ENCODE data around the gene CENPP. TPM values are rescaled to one million over a fixed set of nuclear protein-coding genes. Genes with fewer than 3 reads are reported as not detected.
A peak's percentile ranks its signal among the peaks of the same experiment; 100 is the strongest.

Gene CENPP
- total RNA-seq, 1 experiment from 2014 or later: 4.2 TPM

DNA sequence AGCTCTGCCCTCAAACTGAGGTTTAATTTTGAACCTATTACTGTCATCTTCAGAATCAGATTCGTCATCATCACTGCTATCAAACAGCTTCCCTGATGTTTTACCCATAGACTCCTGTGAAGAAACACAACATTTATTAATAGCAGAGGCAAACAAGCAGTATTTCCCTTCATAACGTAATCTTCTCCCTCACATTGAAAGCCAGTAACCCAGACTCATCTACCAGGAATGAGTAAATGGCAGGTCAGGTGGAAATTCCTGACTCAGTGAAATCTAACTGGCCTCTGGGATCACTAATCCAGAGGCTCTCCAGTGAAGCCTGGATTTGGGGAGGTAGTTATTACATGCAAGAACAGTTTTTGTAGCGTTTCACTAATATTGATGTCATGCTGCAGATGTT is 15.2 kb upstream of the CENPP start:
- DNase-seq (ENCODE audit: unreplicated experiment): no peak
- TF ChIP-seq, protein P1, sequence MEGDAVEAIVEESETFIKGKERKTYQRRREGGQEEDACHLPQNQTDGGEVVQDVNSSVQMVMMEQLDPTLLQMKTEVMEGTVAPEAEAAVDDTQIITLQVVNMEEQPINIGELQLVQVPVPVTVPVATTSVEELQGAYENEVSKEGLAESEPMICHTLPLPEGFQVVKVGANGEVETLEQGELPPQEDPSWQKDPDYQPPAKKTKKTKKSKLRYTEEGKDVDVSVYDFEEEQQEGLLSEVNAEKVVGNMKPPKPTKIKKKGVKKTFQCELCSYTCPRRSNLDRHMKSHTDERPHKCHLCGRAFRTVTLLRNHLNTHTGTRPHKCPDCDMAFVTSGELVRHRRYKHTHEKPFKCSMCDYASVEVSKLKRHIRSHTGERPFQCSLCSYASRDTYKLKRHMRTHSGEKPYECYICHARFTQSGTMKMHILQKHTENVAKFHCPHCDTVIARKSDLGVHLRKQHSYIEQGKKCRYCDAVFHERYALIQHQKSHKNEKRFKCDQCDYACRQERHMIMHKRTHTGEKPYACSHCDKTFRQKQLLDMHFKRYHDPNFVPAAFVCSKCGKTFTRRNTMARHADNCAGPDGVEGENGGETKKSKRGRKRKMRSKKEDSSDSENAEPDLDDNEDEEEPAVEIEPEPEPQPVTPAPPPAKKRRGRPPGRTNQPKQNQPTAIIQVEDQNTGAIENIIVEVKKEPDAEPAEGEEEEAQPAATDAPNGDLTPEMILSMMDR (IDR thresholded peaks at IDR 0.05; ENCODE audit: unreplicated experiment): no peak
- BruUV-seq (replicated peaks): no TSS peak
- ChIA-PET POLR2A (interaction anchor here (1.3 to 2.6 kb wide), 2 partner anchors 9 to 15 kb away, joined by 3 to 12 read pairs; partner anchors contain the start of genes CENPP and NOL8), CTCF (no interaction called here)
- H3K4me3 Mint-ChIP-seq (ENCODE audit: unreplicated experiment): no peak overlapping the region
- H3K27me3 Mint-ChIP-seq (ENCODE audit: insufficient read depth, unreplicated experiment): no peaks in the 10 kb centered on the region
- intact Hi-C loops (cut with micrococcal nuclease): no loop called here
- peaks cover 13% of the 10 kb centered on the region for H3K4me1 Mint-ChIP-seq (ENCODE audit: insufficient read depth, unreplicated experiment)
- no peaks in the 10 kb centered on the region for H3K9me3 Mint-ChIP-seq (ENCODE audit: unreplicated experiment)
- H3K27ac Mint-ChIP-seq (ENCODE audit: low read depth, unreplicated experiment): no peak overlapping the region
- peaks cover 89% of the 10 kb centered on the region for H3K36me3 Mint-ChIP-seq (ENCODE audit: insufficient read depth, unreplicated experiment)

DNA sequence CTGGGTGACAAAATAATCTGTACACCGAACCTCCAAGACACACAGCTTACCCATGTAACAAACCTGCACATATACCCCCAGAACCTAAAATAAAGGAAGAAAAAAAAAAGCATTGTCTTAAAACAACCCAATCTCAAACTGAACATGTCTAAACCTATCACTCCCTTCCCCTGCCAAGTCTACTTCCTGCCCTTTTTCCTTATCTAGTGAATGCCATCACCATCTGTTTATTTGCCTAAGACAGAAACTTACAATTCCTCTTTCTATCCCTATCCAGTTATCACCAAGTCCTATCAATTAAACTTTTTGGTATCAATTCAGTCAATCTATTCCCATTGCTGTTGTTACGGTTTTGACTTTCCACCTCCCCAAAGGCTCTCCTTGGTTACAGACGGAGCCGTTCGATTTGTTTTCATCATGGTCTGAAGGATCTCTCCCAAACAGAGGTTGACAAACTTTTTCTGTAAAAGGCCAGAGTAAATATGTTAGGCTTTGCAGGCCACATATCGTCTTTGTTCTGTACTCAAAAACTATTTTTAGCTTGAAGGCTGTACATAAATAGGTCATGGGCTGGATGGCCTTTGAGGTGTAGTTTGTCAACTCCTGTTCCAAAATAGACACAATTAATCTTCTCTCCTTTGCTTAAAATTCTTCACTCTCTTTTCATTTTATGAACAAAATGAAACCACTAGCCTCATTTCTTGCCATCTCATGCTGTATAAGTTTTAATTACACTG is 12.7 kb upstream of the CENPP start:
- H3K4me1 Mint-ChIP-seq (ENCODE audit: insufficient read depth, unreplicated experiment): peaks cover 13% of the 10 kb centered on the region
- POLR2A ChIA-PET: interaction anchor here (0.7 to 5.2 kb wide), 6 partner anchors 11 to 75 kb away, joined by 3 to 40 read pairs (median 4); partner anchors contain the start of genes CENPP and NOL8
- CTCF ChIA-PET: interaction anchor here (0.7 to 1.9 kb wide), 4 partner anchors 11 to 174 kb away, joined by 3 to 8 read pairs (median 4); no protein-coding TSS in a partner anchor
- peak; percentile 38 for DNase-seq (ENCODE audit: unreplicated experiment)
- BruUV-seq (replicated peaks): no TSS peak
- no peaks in the 10 kb centered on the region for H3K9me3 Mint-ChIP-seq (ENCODE audit: unreplicated experiment)
- intact Hi-C loops (cut with micrococcal nuclease): no loop called here
- H3K27me3 Mint-ChIP-seq (ENCODE audit: insufficient read depth, unreplicated experiment): no peaks in the 10 kb centered on the region
- peaks cover 90% of the 10 kb centered on the region for H3K36me3 Mint-ChIP-seq (ENCODE audit: insufficient read depth, unreplicated experiment)
- TF ChIP-seq, protein P1 (IDR thresholded peaks at IDR 0.05; ENCODE audit: unreplicated experiment): no peak
- H3K4me3 Mint-ChIP-seq (ENCODE audit: unreplicated experiment): no peak overlapping the region
- peak overlapping the region; percentile 80 for H3K27ac Mint-ChIP-seq (ENCODE audit: low read depth, unreplicated experiment)

DNA sequence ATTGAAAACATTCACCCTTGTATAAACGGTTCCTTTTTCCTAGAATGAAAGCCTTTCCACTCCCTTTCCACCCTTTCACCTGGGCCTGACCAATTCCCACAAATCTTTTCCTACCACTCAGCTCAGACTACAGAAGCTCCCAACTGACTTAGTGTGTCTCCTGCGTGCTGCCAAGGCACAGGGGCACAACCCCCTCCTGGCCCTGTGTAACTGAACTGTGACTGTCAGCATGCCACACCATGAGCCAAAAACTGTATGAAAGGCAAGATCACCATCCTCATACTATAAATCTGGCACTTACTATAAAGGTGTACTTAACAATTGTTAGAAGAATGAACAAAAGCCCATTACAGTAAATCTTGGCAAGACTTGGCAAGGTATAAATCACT is 12.1 kb upstream of the CENPP start:
- POLR2A ChIA-PET: interaction anchor here (1.0 to 5.2 kb wide), 4 partner anchors 11 to 76 kb away, joined by 3 to 40 read pairs (median 4); partner anchors contain the start of genes CENPP and NOL8
- TF ChIP-seq, protein P1 (IDR thresholded peaks at IDR 0.05; ENCODE audit: unreplicated experiment): no peak
- Mint-ChIP-seq H3K36me3 (ENCODE audit: insufficient read depth, unreplicated experiment) (peaks cover 90% of the 10 kb centered on the region), H3K4me3 (ENCODE audit: unreplicated experiment) (no peak overlapping the region), H3K9me3 (ENCODE audit: unreplicated experiment) (no peaks in the 10 kb centered on the region), H3K27ac (ENCODE audit: low read depth, unreplicated experiment) (peak overlapping the region; percentile 80), H3K27me3 (ENCODE audit: insufficient read depth, unreplicated experiment) (no peaks in the 10 kb centered on the region), H3K4me1 (ENCODE audit: insufficient read depth, unreplicated experiment) (peaks cover 13% of the 10 kb centered on the region)
- intact Hi-C loops (cut with micrococcal nuclease): no loop called here
- BruUV-seq (replicated peaks): no TSS peak
- no peak for DNase-seq (ENCODE audit: unreplicated experiment)
- CTCF ChIA-PET: interaction anchor here (1.1 kb wide), 1 partner anchor 175 kb away, joined by 4 read pairs; no protein-coding TSS in a partner anchor

DNA sequence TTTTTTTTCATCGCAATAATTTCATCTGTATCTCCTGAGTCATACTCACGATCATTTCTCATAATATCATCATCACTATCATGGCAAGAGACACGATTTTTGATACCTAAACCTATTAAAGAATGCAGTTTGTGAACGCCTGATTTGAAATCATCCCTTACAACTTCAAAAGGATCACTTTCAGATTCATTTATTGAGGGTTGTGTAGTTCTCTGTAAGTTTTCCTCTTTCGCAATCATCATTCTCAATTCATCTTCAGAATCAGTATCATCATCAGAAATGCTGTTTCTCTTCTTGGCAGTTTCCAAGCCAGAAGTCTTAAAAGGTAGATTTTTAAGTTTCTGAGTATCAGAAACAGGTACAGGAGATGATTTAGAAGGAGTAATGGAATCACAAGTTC is 10.3 kb upstream of the CENPP start:
- POLR2A ChIA-PET: interaction anchor here (5.2 kb wide), 1 partner anchor 10 kb away, joined by 40 read pairs; the partner anchor contains the start of genes CENPP and NOL8
- CTCF ChIA-PET: interaction anchor here (1.3 kb wide), 1 partner anchor 13 kb away, joined by 4 read pairs; no protein-coding TSS in a partner anchor
- BruUV-seq (replicated peaks): TSS peak; percentile 19
- H3K36me3 Mint-ChIP-seq (ENCODE audit: insufficient read depth, unreplicated experiment): peaks cover 86% of the 10 kb centered on the region
- H3K27ac Mint-ChIP-seq (ENCODE audit: low read depth, unreplicated experiment): no peak overlapping the region
- TF ChIP-seq, protein P1 (IDR thresholded peaks at IDR 0.05; ENCODE audit: unreplicated experiment): no peak
- no peaks in the 10 kb centered on the region for H3K9me3 Mint-ChIP-seq (ENCODE audit: unreplicated experiment)
- peaks cover 13% of the 10 kb centered on the region for H3K4me1 Mint-ChIP-seq (ENCODE audit: insufficient read depth, unreplicated experiment)
- intact Hi-C loops (cut with micrococcal nuclease): no loop called here
- no peak for DNase-seq (ENCODE audit: unreplicated experiment)
- no peak overlapping the region for H3K4me3 Mint-ChIP-seq (ENCODE audit: unreplicated experiment)
- no peaks in the 10 kb centered on the region for H3K27me3 Mint-ChIP-seq (ENCODE audit: insufficient read depth, unreplicated experiment)

All from MCF 10A (cell line).